Panc1 (cell line): ENCODE results near the gene KCNAB1. TPM values are rescaled to one million over a fixed set of nuclear protein-coding genes. Genes with fewer than 3 reads are reported as not detected.

ENCODE experiments used
- ATAC-seq: fragments of 200-7000 bp; cut with Tn5 transposase; 2 replicates; pipeline ENCODE4 v1.9.1; 2020; ENCODE audit warnings: mild to moderate bottlenecking, moderate library complexity
- BruUV-seq: library from RNA; stranded (reverse); fragments of 400-500 nt; replicated peaks from 2 replicates; lab custom pipeline; 2021; lab: Mats Ljungman, UMichigan
- CTCF ChIA-PET: fragments of 300-600 bp; sonication (Branson Sonifier 250); formaldehyde crosslinking; loops from one replicate; lab custom pipeline; 2022; ENCODE audit warnings: antibody characterized with exemption; lab: Charles Lee
- POLR2A ChIA-PET: fragments of 300-600 bp; sonication (Branson Sonifier 250); formaldehyde crosslinking; loops from one replicate; lab custom pipeline; 2022; ENCODE audit warnings: antibody characterized with exemption; lab: Charles Lee
- DNase-seq: peaks from one replicate; pipeline ENCODE4 v3.0.0-alpha.2; 2010; ENCODE audit warnings: low read depth, low spot score
- H3K27ac ChIP-seq: 2 replicates; pipeline ENCODE4 v1.5.1; 2011; ENCODE audit warnings: mild to moderate bottlenecking, low read length, inconsistent platforms
- H3K27me3 ChIP-seq: fragments of 200-500 bp; sonication (Bioruptor generic); 2 replicates; pipeline ENCODE4 v1.6.0; 2014; ENCODE audit warnings: low read length, inconsistent platforms; ENCODE audit not compliant: control insufficient read depth, insufficient read depth
- H3K36me3 ChIP-seq: fragments of 200-500 bp; sonication (Bioruptor generic); 2 replicates; pipeline ENCODE4 v1.5.1; 2014; ENCODE audit warnings: inconsistent platforms, mild to moderate bottlenecking, low read length, moderate library complexity; ENCODE audit not compliant: control insufficient read depth, insufficient read depth
- H3K4me1 ChIP-seq: 2 replicates; pipeline ENCODE4 v1.5.1; 2011; ENCODE audit warnings: inconsistent platforms, mild to moderate bottlenecking, low read length, moderate library complexity; ENCODE audit not compliant: control insufficient read depth, insufficient read depth
- H3K4me3 ChIP-seq, 2 experiments: 2 replicates each; pipeline ENCODE4 v1.5.1; 2011 to 2012; ENCODE audit warnings: low read depth in 2 of 2, low read length in 2 of 2, mild to moderate bottlenecking in 2 of 2, inconsistent platforms in 1 of 2, moderate library complexity in 1 of 2
- H3K9me3 ChIP-seq: fragments of 200-500 bp; sonication (Bioruptor generic); 2 replicates; pipeline ENCODE4 v1.5.1; 2014; ENCODE audit warnings: low read depth, mild to moderate bottlenecking, inconsistent platforms, low read length, moderate library complexity; ENCODE audit not compliant: control insufficient read depth, insufficient read depth
- CTCF ChIP-seq: fragments of 450-650 bp; IDR thresholded peaks from 2 replicates; pipeline ENCODE4 v1.5.1; 2017; ENCODE audit warnings: mild to moderate bottlenecking
- POLR2AphosphoS5 ChIP-seq: IDR thresholded peaks from 2 replicates; pipeline ENCODE4 v1.6.1; 2012; ENCODE audit warnings: mild to moderate bottlenecking, low read depth, low read length, moderate library complexity
- REST ChIP-seq, 2 experiments: IDR thresholded peaks; 2 replicates each; pipeline ENCODE4 v1.6.1; 2011 to 2012; ENCODE audit warnings: low read depth in 2 of 2, control low read depth in 1 of 2, low read length in 1 of 2, mild to moderate bottlenecking in 1 of 2, moderate library complexity in 1 of 2; ENCODE audit not compliant: insufficient read depth in 1 of 2
- SIN3A ChIP-seq: IDR thresholded peaks from 2 replicates; pipeline ENCODE4 v1.6.1; 2012; ENCODE audit warnings: low read depth, mild to moderate bottlenecking, low read length, moderate library complexity, borderline replicate concordance; ENCODE audit not compliant: insufficient read depth
- TCF7L2 ChIP-seq: IDR thresholded peaks from 2 replicates; pipeline ENCODE4 v1.6.1; 2011; ENCODE audit warnings: mild to moderate bottlenecking, low read depth, low read length, inconsistent platforms
- in situ Hi-C: cut with HindIII; loops from 2 replicates; pipeline ENCODE4 v1.10.0; 2016; ENCODE audit warnings: low sequenced_read_pairs, low pct_unique_long_range_greater_than_20kb
- intact Hi-C: fragments of 100-400 bp; cut with micrococcal nuclease; formaldehyde crosslinking; loops from one replicate; pipeline ENCODE4 v1.10.0; 2022; ENCODE audit not compliant: unreplicated experiment
- total RNA-seq: library from RNA; stranded (reverse); gene quantifications from one replicate; pipeline ENCODE4 v1.2.1, GENCODE V29; 2021; ENCODE audit not compliant: unreplicated experiment

KCNAB1 gene
- total RNA-seq, 1 experiment from 2014 or later: not detected

GRCh38 chr3:156246961-156247725 lies 126.8 kb downstream of the KCNAB1 start:
- intact Hi-C loops: no loop called here
- Histone ChIP-seq H3K27me3 (peaks cover 5% of the 10 kb centered on the region; the same call in 1 of the 2 replicates), H3K4me3 (no peak overlapping the region), H3K36me3 (no peaks in the 10 kb centered on the region), H3K9me3 (no peaks in the 10 kb centered on the region), H3K27ac (no peak overlapping the region), H3K4me1 (no peaks in the 10 kb centered on the region)
- in situ Hi-C loops: no loop called here
- ATAC-seq (no peak), DNase-seq (no peak)
- CTCF ChIA-PET: no interaction called here
- POLR2A ChIA-PET: no interaction called here
- TF ChIP-seq SIN3A: no peak
- no peak for TF ChIP-seq TCF7L2
- TF ChIP-seq REST (IDR thresholded peaks at IDR 0.05; ENCODE audit: insufficient read depth in 1 of 2, low read depth in 2 of 2, low read length in 1 of 2): no peak
- no peak for TF ChIP-seq POLR2AphosphoS5
- no peak for TF ChIP-seq CTCF
- no TSS peak for BruUV-seq

DNA sequence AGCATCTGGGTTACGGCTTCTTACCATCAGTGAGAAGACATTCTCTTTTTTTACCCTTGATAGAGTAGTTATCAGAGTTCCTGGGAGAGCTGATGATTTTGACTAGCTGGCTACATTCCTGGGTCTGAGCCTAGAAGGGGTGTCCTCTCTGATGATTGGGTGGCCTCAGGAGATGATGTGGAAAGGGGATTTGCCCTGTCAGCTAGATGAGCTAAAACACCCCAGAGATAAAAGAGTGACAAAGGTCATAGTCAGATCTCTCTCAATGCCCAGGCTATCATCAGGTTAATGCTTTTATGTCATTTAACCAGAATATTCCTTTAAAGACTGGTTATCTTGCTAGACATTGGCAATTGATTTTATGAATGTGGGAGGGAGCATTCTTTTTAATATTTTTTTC lies 130.2 kb downstream of the KCNAB1 start:
- intact Hi-C loops: no loop called here
- no peak for DNase-seq
- Histone ChIP-seq H3K27me3 (peaks cover 2% of the 10 kb centered on the region; the same call in 1 of the 2 replicates), H3K4me1 (no peaks in the 10 kb centered on the region), H3K36me3 (no peaks in the 10 kb centered on the region), H3K9me3 (no peaks in the 10 kb centered on the region), H3K4me3 (no peak overlapping the region), H3K27ac (no peak overlapping the region)
- CTCF ChIA-PET: no interaction called here
- in situ Hi-C loops: no loop called here
- ATAC-seq: no peak
- POLR2A ChIA-PET: no interaction called here
- BruUV-seq: no TSS peak
- no peak for TF ChIP-seq TCF7L2
- TF ChIP-seq REST (IDR thresholded peaks at IDR 0.05; ENCODE audit: insufficient read depth in 1 of 2, low read depth in 2 of 2, low read length in 1 of 2): no peak
- no peak for TF ChIP-seq SIN3A
- TF ChIP-seq POLR2AphosphoS5: no peak
- TF ChIP-seq CTCF: no peak
